LoVo (cell line): ENCODE results near the gene PATJ.

Experiments used
- DNase-seq: peaks from one replicate; pipeline ENCODE4 v3.0.0-alpha.2; 2016; ENCODE audit warnings: low spot score

PATJ gene

DNA sequence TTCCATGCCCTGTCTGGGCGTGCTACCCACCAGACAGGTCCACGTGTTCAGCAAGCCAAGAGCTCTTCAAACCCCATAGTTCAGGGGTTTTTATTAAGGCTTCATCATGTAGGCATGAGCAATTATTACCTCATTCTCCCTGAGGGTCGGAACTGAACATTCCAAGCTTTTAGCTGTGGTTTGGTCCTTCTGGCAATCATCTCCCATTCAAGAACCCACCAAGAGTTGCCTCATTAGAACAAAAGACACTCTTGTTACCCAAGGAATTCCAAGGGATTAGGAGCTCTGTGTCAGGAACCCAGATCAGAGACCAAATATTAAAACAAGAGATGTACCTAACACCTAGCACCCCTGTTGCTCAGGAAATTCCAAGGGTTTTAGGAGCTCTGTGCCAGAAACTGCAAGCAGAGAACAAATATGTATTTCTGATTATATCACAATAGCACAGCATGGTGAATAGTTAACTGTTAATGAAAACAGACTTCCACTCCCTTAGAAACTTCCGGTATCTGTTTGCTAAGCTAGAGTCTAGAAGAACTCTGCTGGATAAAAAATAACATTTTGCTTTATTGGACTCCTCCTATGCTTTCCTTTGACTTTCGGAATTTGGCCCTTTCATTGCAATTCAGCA, 251.2 kb downstream of the PATJ start:
- DNase-seq: no peak

DNA sequence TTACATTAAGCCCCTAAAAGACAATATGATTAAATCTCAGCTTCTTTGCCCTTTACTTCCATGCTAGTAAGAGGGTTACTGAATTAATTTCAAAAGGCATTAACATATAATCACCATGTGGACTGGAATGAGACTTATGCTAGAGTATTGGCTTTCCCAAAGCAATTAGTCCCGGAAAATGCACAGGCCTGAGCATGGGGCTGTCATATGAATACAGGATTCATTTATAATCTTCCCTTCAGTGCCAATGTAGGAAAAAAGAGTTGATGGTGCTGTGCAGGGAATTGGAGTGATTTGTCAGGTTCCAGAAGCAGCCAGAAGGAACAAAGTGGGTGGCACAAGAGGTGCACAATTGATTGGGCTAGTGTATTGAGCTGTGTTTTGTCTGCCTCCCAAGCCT, 253.4 kb downstream of the PATJ start:
- DNase-seq: no peak

DNA sequence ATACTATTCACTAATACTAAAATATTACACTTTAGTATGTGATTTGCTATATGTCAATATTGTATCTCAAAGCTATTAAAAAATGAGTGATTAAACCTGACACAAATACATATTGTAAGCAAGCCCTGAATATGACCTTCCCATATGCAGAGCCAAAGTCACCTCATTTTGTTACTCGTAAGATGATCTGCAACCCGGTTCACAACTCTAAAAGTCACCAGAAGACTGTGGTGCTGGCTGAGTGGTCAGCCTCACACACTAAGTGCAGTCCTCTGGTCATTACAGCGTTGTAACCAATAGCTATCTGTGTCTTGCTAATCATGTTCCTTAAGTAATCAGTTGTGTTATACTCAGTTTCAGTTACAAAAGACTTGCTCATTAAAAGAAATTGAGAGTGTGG, 254.8 kb downstream of the PATJ start:
- no peak for DNase-seq

DNA sequence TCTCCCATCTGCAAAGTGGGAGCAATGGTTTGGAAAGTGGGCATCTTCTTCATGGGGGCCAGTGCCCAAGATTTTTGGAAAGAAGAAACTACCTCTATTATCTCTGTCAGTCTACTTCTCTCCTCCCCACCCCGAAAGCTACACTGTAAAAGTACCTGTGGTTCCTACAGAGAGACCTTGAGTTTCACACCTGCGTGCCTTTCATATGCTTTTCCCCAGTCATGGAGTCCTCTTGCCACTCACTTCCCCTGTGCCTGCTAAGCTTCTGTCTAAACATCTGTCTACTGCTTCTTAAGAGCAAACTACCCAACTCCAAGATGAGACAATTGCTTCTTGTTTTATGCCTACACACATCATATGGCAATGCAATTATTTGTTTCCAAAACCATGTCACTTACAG, 261.5 kb downstream of the PATJ start:
- DNase-seq: no peak

DNA sequence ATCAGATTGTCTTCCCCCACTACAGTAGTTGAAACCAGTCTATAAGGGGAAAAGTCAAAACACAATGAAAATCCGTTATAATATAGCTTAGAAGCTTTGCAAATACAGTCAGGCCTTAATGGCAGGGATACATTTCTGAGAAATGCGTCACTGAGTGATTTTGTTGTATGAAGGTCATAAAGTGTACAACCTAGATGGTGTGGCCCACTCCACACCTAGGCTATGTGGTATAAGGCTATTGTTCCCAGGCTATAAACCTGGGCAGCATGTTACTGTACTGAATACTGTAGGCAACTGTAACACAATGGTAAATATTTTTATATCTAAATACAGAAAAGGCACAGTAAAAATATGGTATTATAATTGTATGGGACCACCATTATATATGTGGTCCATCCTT, 264.4 kb downstream of the PATJ start:
- DNase-seq: no peak

DNA sequence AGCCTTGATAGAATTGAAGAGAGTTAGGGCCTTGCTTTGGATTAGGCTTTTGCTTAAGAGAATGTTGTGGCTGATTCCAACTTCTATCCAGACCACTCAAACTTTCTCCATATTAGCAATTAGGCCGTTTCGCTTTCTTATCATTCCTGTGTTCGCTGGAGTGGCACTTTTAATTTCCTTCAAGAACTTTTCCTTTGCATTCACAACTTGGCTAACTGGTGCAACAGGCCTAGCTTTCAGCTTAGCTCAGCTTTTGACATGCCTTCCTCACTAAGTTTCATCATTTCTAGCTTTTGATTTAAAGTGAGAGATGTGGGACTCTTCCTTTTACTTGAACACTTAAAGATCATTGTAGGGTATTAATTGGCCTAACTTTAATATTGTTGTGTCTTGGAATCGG, 268.7 kb downstream of the PATJ start:
- DNase-seq: no peak

DNA sequence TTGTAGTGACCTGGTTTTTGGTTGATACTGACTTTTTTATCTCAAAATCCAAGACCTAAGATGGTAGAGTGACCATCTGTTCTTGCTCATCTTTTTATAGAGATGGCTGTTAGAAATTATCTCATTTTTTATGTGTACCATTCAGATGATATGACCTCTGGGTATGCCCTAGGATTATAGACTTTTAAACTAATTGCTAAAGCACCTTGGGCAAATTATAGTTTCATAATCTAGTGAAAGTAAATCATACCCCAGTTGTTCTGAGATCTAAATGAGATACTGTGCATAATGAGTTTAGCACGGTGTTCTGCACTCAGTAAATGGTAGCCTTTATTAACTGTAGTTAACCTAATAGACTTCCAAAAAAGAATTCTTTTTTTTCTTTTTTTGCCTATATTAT, 269.8 kb downstream of the PATJ start:
- no peak for DNase-seq

DNA sequence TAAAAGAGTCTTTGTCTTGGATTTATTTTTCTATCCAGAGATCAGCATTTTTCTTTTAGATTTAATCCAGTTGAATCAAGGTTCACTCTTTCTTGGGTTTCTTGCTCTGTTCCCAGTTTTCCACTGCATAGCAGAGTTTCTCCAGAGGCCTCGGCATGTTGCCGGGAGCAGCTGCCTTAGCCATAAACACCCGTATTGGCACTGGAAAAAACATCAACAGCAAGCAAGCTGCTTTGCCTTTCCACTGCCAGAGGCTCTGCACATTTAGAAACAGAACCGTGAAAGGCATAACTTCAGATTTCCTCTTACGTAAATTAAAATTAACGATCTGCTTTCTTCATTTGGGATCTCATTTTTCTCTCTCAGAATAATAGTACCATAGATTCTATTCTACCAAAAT, 270.6 kb downstream of the PATJ start:
- no peak for DNase-seq

DNA sequence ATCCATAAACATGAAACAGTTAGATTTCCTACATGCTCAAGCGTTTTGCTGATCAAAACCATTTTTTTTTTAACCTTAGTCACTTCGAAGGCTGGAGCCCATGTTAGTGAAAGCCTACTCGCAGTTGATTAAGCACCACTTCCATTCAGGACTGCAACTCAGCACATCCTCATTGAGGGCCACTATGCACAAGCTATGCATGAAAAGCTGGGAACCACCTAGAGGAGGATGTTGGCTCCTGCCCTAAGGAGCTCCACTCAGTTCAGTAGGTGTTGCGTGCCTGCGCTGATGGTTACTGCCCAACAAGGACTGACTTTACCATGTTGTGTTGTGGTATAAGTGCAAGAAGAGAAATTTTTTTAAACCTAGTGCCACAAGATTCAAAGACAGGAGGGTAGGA, 271.0 kb downstream of the PATJ start:
- no peak for DNase-seq

DNA sequence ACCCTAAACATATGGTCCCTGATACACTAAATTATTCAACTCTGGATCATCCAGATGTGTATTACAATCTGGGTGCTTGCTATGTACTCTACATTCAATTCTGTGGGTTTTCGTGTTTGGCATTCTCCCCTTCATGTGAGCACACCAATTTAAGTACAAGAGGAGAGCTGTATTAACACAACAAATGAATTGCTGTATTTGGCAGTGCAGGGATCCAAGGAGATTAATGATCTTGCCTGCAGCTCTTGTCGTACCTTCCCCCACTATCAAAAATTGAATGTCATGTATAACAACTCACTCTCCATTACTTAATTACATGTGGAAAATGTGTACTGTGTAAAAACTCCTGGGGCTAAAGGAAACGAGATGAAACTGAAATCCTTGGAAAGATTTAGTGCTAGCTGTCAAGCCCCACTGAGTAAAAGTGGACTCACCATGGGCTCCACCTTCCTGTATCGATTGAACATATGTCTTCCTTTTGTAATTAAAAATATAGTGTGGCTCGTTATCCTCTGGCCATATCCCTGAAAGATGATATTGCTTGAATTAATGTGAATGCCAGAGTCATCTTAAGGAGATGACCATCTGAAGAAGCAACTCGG, 280.2 kb downstream of the PATJ start:
- no peak for DNase-seq

DNA sequence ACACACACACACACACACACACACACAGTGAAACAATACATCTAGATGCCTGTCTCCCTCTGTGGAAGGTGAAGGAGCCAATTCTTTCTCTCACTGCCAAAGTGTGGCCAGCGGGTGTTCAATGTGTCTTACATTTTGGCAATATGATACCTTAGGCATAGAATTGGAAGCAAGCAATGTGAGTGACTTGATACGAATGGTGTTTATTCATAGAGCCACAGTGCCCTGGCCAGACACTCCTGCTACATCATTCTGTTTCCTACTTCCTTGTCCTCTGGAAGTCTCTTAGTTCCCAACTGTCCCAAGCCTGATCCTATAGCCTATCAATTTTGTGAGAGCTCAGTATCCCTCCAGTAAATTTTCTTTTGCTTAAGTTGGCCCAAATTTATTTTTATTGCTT, 282.4 kb downstream of the PATJ start:
- no peak for DNase-seq

DNA sequence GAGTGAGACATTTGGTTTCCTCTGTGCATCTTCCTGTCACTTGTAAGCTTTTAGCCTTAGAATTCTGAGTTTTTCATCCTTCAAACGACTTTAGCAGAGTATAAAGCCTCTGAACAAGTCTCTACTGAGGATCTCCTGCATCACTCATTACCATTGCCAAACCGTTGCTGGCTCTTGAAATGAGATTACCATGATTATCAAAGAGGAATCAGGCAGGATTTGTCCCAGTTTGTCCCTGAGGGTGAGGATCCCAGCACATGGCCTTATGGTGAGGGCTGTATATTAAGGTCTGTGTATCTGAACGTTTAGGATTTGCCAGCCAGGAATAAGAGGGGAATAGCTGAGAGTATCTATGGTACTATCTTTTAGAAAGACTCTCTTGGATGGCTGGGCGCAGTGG, 282.9 kb downstream of the PATJ start:
- no peak for DNase-seq

DNA sequence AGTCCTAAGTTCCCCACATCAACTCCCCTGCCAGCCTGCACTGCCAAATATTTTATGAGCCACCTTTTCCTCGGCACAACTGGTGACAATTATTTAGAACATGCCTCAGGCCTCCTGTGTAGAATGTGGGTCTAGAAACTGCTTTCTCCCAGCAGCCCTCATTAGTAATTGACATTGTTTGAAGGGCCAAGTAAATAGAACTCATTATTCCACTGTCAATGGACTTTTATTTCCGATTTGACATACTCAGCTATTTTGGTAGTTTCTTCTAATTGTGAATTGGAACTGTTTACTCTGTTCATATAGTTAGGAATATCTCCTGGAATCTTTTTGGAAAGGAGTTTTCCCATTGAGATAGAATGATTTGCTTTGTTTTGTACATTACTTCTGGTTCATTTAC, 283.6 kb downstream of the PATJ start:
- no peak for DNase-seq

DNA sequence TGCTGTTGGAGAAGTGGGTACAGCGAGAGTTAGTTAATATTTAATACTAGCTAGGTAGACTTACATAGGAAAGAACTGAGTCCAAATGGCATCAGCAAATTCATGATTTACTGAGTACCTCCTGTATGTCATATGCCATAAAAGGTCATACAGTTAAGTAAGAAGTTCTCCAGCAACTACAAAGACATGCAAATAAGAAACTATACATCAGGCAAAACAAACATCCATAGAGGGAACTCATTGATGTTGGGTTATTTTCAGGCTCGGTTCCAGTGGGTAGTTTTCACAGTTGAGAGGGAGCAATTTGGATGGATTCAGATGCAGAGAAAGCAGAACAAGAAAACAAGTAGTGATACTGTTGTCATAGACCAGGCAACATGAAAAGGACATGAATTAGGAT, 287.4 kb downstream of the PATJ start:
- DNase-seq: no peak

DNA sequence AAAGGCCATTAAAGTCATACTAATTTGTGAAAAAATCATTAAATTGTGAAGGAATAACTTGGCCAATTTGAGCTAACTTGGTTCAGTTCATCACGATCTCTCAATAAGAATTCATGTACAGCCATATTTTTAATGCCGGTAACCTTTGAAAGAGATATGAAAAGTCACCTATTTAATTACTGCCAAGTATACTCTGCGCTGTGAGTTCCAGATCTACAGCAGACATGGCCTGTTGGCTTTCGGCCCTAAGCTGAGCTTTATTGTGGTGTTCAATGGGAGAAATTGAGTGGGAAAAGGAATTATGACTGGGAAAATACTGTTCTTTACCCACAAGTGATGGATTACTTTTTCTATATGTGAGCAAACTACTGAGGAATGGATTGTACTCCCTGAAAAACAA, 292.5 kb downstream of the PATJ start:
- no peak for DNase-seq

DNA sequence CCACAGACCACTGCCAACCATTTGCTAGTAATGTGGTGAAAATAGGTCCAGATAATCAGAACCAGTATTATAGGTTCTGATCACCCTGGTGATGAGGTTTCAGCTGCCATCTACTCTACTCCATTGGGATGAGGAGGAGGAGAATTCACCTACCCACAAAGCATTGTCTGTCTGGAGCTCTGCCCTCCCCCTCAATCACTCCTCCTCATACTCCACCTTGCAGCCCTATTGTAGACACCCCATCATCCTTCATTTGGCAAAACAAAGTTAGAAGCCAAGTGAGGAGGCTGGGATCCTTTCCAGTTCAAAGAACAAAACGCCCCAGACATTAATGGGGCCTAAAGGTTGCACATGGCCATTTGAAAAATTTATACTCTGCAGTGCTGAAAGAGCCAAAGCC, 295.0 kb downstream of the PATJ start:
- no peak for DNase-seq

DNA sequence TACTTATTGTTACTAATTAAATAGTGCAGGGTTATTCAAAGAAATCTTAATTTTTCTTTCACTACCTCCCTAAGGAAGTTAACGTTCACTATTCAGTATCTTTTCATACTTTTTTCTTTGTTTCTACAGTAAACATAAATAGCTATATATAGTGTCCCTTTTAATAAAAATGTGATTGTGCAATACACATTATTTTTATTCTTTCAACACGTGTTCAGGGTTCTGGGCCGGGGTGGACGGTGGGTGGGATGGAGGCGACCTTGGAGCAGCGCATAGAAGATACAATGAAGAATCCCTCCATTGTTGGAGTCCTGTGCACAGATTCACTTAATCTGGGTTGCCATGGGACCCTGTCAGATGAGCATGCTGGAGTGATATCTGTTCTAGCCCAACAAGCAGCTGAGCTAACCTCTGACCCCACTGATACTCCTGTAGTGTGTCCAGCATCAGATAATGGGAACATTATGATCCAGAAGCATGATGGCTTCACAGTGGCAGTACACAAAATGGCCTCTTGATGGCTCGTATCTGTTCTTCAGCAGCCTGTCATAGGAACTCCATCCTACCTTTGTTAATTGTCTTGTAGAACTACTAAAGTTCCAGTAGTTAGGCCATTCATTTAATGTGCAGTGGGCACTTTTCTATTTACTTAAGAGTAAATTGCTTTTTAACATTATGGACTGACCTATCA, 296.5 kb downstream of the PATJ start:
- DNase-seq: no peak

DNA sequence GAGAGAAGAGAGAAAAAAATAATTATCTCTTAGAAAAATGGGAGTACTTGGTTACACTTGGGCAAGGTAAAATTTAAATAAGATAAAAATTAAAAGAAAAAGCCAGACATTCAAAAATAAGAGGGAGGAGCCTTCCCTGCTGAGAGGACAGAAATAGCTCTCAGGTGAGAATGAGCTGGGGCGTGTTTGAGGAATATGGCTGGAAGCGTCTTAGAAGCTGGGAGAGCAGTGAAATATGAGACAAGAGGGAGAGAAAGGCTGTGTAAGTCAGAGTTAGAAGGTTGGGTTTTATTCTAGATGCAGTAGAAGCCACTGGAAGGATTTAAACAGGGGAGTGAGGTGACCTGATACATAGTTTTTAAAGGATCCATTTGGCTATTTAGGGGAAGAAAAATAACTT, 298.2 kb downstream of the PATJ start:
- no peak for DNase-seq

DNA sequence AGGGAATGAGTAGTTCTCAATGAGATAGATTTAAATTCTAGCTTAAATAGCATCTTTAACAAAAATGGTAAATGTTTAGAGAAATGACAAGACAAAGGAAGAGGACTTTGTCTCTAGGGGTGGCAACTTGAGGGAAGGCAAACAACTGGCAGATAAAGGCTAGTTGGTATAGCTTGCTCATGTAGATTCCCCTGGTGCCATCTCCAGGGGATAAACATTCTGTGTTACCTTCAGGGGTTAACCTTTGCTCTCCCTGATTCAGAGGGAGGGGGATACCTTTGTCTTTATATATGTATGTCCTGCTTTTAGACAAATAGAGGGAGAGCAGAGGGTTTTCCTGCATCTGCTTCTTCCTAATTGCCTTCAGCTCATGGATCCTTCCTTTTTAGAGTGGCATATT, 298.7 kb downstream of the PATJ start:
- DNase-seq: no peak

DNA sequence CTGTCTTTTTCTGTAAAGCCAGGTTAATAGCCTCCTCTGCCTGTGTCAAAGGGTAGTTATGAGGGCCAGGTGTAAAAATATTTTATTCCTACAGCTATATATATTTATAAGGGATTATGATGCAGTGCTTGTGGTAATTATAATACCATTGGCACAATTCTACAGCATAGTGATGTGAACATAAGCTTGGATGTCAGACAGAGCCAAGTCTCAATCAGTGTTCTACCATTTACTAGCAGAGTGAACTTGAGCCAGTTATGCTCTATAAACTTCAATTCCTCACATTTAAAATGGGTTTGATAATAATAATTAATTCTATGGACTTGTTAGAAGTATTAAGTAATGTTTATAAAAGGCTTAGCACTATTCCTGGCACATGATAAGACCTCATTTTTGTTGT, 300.9 kb downstream of the PATJ start:
- no peak for DNase-seq

DNA sequence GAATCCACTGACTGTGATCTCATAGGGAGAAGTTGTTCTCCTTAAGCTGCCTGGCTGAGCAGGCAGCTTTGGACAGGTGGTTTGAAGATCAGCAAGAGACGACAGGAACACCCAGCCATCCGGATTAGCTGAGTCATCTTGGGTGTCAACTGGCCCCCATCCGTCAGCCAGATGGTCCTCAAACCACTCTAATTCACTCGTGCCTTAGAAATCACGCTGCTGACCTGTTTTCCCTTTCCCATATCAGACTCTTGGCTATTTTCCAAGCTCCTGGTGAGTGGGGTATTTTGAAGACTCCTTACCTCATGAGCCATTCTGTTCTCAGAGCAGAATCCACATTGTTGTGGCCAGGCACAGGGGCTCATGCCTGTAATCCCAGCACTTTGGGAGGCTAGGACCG, 303.3 kb downstream of the PATJ start:
- no peak for DNase-seq

DNA sequence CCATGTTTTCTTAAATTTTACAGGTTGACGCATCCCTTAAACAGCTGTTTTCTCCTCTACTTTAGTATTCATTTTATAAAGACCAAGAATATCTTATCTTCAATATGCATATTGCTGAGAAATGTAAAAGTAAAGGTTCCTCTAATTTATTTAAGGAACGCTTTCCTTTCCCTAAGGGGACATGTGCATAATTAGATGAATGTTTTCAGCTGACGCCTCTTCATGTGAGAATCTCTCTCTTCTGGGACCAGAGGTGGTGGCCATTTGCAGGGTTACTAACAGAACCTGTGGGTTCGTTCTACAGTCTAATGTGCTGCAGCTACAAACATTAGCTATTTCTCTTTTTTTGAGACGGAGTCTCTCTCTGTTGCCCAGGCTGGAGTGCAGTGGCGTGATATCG, 304.6 kb downstream of the PATJ start:
- DNase-seq: no peak

DNA sequence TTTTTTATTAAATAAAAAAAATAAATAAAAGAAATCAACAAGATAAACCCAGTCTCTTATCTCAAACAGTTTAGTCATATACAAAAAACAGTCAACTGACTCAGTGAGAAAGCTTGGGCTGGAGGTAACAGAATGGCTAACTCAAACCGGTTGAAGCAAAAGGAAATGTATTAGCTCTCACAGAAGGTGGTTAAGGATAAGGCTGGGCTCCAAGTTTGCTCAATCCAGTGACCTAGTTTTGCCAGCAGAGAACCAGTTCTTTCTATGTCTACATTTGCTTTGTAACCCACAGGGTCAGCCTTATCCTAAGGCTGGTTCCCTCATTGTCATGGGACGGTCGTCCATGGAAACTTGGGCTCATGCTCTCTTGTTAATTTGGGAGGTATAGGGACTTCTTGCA, 307.9 kb downstream of the PATJ start:
- DNase-seq: no peak

DNA sequence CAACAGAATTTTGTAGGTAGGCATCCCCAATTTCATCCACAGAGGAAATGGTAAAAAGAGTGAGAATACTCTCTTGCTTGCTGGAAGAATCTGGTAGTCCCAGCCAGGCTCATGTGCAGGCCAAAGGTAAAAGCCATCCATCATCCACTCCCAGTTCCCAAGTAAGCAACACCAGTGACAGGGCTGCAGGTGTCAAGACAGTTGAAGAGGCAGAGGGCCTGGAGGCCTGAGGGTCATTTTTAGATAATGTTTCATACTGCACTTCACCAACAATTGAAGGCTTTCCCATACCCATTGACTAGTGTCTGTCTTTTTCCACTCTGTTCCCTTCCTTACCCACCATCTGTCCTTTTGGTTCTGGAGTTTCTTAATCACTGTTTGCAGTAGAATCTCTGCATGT, 310.7 kb downstream of the PATJ start:
- DNase-seq: no peak
